Testis (tissue), 3 donors: ENCODE data around the gene NUDC. TPM values are rescaled to one million over a fixed set of nuclear protein-coding genes. Genes with fewer than 3 reads are reported as not detected.

Source experiments
- DNase-seq: peaks from one replicate; pipeline ENCODE4 v3.0.0-alpha.2; 2019
- H3K27ac ChIP-seq, 2 donors: fragments of 200-600 bp; sonication (generic); one replicate each; pipeline ENCODE4 v1.5.1; 2019
- H3K27me3 ChIP-seq: fragments of 200-600 bp; sonication (generic); one replicate; pipeline ENCODE4 v1.5.1; 2019
- H3K36me3 ChIP-seq: fragments of 200-600 bp; sonication (generic); one replicate; pipeline ENCODE4 v1.5.1; 2017; ENCODE audit warnings: low read depth; ENCODE audit errors: missing control alignments
- H3K4me1 ChIP-seq: fragments of 200-600 bp; sonication (generic); one replicate; pipeline ENCODE4 v1.5.1; 2019
- H3K4me3 ChIP-seq, 2 donors: fragments of 200-600 bp; sonication (generic); one replicate each; pipeline ENCODE4 v1.5.1; 2017 to 2019
- H3K9me3 ChIP-seq: fragments of 200-600 bp; sonication (generic); one replicate; pipeline ENCODE4 v1.5.1; 2017
- POLR2A ChIP-seq: fragments of 450-650 bp; IDR thresholded peaks from one replicate; pipeline ENCODE4 v1.6.1; 2017; ENCODE audit warnings: antibody characterized with exemption, mild to moderate bottlenecking, moderate library complexity
- WGBS, 2 donors: methylation state at CpG; one replicate each; pipeline ENCODE4 v1.1.5; 2018; 5-methylcytosine and 5-hydroxymethylcytosine counted together
- intact Hi-C: fragments of 100-400 bp; cut with DNase I; formaldehyde crosslinking; loops from one replicate; pipeline ENCODE4 v1.15.1; 2023; ENCODE audit warnings: low total_unique reads
- polyA plus RNA-seq: library from polyadenylated mRNA; stranded (reverse); fragments of 350-450 nt; fragmentation: Illumina TruSeq; extraction: RNeasy Lipid Tissue Mini Kit (QIAGEN cat#74804); gene quantifications from one replicate; pipeline ENCODE4 v1.2.3, GENCODE V29; 2014; ENCODE audit warnings: low read depth, low replicate concordance; ENCODE audit not compliant: insufficient read depth
- total RNA-seq, 2 donors: library from RNA; depleted of rRNA; stranded (reverse); fragments of >200 nt; gene quantifications; one replicate each; pipeline ENCODE4 v1.2.3, GENCODE V29; 2016
- TF ChIP-seq, protein P1 (sequence below), 3 experiments: fragments of 450-650 bp in 2 of 3; fragments of 200-600 bp in 1 of 3; sonication (generic) in 1 of 3; IDR thresholded peaks; one replicate each; pipeline ENCODE4 v1.5.1; 2016 to 2019; ENCODE audit warnings: antibody characterized with exemption in 3 of 3, mild to moderate bottlenecking in 2 of 3, moderate library complexity in 1 of 3

Gene NUDC
- total and polyA plus RNA-seq, 3 donors from 2014 or later, result 78.9 to 153 (median 95.0) TPM

DNA sequence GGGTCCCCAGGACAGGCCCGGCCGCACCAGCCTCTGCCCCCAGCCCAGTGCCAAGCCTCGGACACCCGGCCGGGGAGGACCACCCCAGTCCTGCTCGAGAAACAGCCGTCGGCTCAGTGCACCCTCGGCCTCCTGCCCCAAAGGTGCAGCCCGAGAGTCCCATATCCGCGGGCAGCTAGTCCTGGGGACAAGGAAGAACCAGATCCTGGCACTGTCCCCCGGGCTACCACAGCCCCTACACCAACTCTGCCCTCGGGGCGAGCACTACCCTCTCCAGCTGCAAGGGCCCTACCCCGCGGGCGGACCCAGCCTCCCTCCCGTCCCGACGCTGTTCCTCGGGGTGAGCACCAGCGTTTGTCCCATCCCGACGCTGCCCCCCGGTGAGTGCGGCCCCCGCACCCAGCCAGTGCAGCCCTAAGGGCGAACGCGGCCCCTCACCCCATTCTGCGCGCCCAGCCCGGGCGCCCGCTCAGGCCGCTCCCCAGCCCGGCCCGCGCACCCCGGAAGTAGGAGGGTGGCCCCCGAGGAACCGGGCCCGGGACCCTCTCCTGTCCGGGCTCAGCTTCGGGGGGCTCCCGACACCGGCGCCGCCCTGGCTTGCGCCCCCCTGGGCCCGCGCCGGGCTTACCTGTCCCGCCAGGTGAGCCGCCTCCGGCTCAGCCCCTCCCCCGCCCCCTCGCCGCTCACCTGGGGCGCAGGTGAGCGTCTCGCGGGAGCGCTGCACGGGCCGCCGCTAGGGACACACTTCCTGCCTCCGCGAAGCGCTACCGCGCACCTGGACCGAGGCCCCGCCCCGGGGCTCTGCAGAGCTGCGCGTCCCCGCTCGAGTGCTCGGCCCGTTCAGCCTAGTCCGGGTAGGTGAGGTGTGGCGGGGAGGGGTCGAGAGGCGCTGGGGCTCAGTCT lies 38.4 kb downstream of the NUDC start, which contains the start of gene KDF1:
KDF1 (minus strand) TSS at position 747 of the 903 bp plus-strand sequence. CDS start 8,088 bp downstream, outside the sequence.
- no peaks in the 10 kb centered on the region for H3K27me3 ChIP-seq

DNA sequence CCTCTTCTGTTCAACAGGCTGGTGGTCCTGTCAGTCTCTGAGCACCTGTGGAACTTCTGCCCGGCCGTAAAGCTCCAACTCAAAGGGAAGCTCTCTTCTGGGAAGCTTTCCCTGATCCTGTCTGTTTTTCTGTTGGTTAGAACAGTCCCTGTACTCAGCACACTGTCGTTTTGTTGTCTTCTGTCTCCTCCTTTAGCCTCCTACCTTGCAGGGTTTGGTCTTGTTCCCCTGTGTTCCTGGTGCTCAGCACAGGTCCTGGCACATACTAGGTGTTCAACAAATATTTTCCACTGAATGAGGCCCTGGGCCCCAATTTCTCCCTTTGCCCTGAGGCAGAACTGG lies 39.1 kb downstream of the NUDC start:
- Histone ChIP-seq H3K27ac (no peak overlapping the region), H3K9me3 (no peaks in the 10 kb centered on the region), H3K36me3 (no peaks in the 10 kb centered on the region), H3K4me3 (peak overlapping the region; percentile 58), H3K4me1 (no peaks in the 10 kb centered on the region), H3K27me3 (no peaks in the 10 kb centered on the region)
- WGBS, 2 donors, result 9 to 24% methylated on average over 3 of the region's 3 CpGs
- intact Hi-C loops, result no loop called here
- no peak for DNase-seq
- TF ChIP-seq, protein P1, sequence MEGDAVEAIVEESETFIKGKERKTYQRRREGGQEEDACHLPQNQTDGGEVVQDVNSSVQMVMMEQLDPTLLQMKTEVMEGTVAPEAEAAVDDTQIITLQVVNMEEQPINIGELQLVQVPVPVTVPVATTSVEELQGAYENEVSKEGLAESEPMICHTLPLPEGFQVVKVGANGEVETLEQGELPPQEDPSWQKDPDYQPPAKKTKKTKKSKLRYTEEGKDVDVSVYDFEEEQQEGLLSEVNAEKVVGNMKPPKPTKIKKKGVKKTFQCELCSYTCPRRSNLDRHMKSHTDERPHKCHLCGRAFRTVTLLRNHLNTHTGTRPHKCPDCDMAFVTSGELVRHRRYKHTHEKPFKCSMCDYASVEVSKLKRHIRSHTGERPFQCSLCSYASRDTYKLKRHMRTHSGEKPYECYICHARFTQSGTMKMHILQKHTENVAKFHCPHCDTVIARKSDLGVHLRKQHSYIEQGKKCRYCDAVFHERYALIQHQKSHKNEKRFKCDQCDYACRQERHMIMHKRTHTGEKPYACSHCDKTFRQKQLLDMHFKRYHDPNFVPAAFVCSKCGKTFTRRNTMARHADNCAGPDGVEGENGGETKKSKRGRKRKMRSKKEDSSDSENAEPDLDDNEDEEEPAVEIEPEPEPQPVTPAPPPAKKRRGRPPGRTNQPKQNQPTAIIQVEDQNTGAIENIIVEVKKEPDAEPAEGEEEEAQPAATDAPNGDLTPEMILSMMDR (IDR thresholded peaks at IDR 0.05), result no peak

More for the DNA sequence above, 38.4 kb downstream of the NUDC start, which contains the start of gene KDF1:
- 0 to 2% methylated on average over 3 to 85 of the region's 86 CpGs for WGBS, 2 donors
- Histone ChIP-seq H3K36me3 (no peaks in the 10 kb centered on the region), H3K4me1 (no peaks in the 10 kb centered on the region), H3K4me3 (peak within 1 kb of the TSS; percentile 58), H3K27ac (no peak within 1 kb of the TSS), H3K9me3 (no peaks in the 10 kb centered on the region)
- intact Hi-C loops, result no loop called here
- DNase-seq, result peak; percentile 66
- no peak for TF ChIP-seq POLR2A

DNA sequence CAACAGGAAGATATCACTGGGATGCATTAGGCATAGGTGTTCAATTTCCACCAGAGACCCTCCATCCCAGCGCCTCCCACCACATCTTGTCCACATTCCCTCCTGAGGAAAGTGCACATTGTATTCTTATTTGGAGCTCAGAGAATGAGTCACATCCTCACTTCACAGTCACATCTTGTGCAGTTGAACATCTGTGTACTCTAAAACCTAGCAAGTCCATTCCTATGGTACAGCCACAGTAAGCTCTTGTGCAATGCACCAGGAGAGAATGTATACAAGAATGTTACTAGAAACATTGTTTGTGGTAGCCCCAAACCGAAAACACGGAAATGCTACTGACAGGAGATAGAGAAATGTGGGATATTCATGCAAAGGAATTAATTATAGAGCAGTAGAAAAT lies 40.3 kb downstream of the NUDC start:
- intact Hi-C loops, result no loop called here
- WGBS, 2 donors, result 47 to 58% methylated on average over 3 of the region's 3 CpGs
- H3K4me1 ChIP-seq, result no peaks in the 10 kb centered on the region
- H3K36me3 ChIP-seq, result no peaks in the 10 kb centered on the region
- H3K4me3 ChIP-seq, result no peak overlapping the region
- H3K27me3 ChIP-seq, result no peaks in the 10 kb centered on the region
- DNase-seq, result no peak
- TF ChIP-seq, protein P1 (IDR thresholded peaks at IDR 0.05), result no peak
- no peak for TF ChIP-seq POLR2A
- no peaks in the 10 kb centered on the region for H3K9me3 ChIP-seq
- H3K27ac ChIP-seq, result no peak overlapping the region

DNA sequence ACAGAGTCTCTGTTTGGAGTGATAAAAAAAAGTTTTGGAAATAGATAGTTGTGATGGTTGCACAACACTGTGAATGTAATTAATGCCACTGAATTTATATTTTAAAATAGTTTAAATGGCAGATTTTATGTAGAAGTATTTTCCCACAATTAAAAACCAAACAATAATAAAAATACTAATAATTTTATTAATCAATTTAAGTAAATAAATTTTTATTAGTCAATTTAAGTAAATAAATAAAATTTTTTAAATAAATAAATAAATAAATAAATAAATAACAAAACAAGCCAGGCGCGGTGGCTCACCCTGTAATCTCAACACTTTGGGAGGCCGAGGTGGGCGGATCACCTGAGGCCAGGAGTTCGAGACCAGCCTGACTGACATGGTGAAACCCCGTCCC lies 43.7 kb downstream of the NUDC start:
- Histone ChIP-seq H3K27ac (no peak overlapping the region), H3K9me3 (no peaks in the 10 kb centered on the region), H3K4me3 (no peak overlapping the region), H3K4me1 (no peaks in the 10 kb centered on the region), H3K27me3 (no peaks in the 10 kb centered on the region), H3K36me3 (no peaks in the 10 kb centered on the region)
- WGBS, 2 donors, result 91% methylated on average over 6 of the region's 6 CpGs
- TF ChIP-seq POLR2A, result no peak
- TF ChIP-seq, protein P1 (IDR thresholded peaks at IDR 0.05), result no peak
- DNase-seq, result no peak
- intact Hi-C loops, result no loop called here

DNA sequence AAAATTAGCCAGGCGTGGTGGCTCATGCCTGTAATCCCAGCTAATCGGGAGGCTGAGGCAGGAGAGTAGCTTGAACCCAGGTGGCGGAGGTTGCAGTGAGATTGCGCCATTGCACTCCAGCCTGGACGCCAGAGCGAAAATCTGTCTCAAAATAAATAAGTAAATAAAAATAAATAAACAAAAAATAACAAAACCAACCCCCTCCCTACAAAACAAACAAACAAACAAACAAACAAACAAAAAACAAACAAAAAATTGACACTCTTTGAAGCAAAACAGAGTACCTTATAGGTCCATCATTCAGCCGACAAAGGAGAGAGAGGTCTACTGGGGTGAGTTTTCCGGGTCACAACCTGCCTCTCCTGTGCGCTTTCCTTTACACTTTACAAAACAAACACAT lies 44.1 kb downstream of the NUDC start:
- TF ChIP-seq POLR2A, result no peak
- intact Hi-C loops, result no loop called here
- H3K36me3 ChIP-seq, result no peaks in the 10 kb centered on the region
- H3K27me3 ChIP-seq, result no peaks in the 10 kb centered on the region
- no peak overlapping the region for H3K27ac ChIP-seq
- no peak overlapping the region for H3K4me3 ChIP-seq
- no peaks in the 10 kb centered on the region for H3K4me1 ChIP-seq
- DNase-seq, result no peak
- WGBS, 2 donors, result 91 to 95% methylated on average over 9 of the region's 9 CpGs
- no peaks in the 10 kb centered on the region for H3K9me3 ChIP-seq
